Stimulated activated naive CD8-positive, alpha-beta T cell treated with anti-CD3 and anti-CD28 coated beads, Interleukin-15, amount 100 ng/mL, for 72 hours (primary cell): ENCODE results near the gene HS3ST2.

Experiments used
- ATAC-seq: fragments of 150-1000 bp; cut with Tn5 transposase; 2 replicates; pipeline ENCODE4 v1.10.0; 2021; ENCODE audit warnings: mild to moderate bottlenecking, moderate library complexity
- DNase-seq, 2 donors: peaks; one replicate each; pipeline ENCODE4 v3.0.0; 2021 to 2022
- H3K27ac Mint-ChIP-seq, 2 donors: one replicate each; pipeline ENCODE4 v1.8.0; 2022; ENCODE audit warnings: mild to moderate bottlenecking in 2 of 2, mixed read lengths in 2 of 2, moderate library complexity in 2 of 2
- H3K27me3 Mint-ChIP-seq: one replicate; pipeline ENCODE4 v1.8.0; 2022; ENCODE audit warnings: mixed read lengths
- H3K4me1 Mint-ChIP-seq: one replicate; pipeline ENCODE4 v1.8.0; 2022; ENCODE audit warnings: mild to moderate bottlenecking, mixed read lengths
- H3K4me3 Mint-ChIP-seq, 2 donors: one replicate each; pipeline ENCODE4 v1.8.0; 2022; ENCODE audit warnings: mild to moderate bottlenecking in 2 of 2, mixed read lengths in 2 of 2, moderate library complexity in 1 of 2
- H3K9me3 Mint-ChIP-seq, 2 donors: one replicate each; pipeline ENCODE4 v1.8.0; 2022; ENCODE audit warnings: mixed read lengths in 2 of 2

The HS3ST2 gene

GRCh38 chr16:22955461-22956070 is 141.6 kb downstream of the HS3ST2 start:
- peaks cover 28% of the 10 kb centered on the region for H3K27me3 Mint-ChIP-seq
- H3K27ac Mint-ChIP-seq, result no peak overlapping the region
- DNase-seq (no peak), ATAC-seq (no peak)
- H3K4me1 Mint-ChIP-seq, result no peaks in the 10 kb centered on the region
- H3K9me3 Mint-ChIP-seq, result no peaks in the 10 kb centered on the region
- no peak overlapping the region for H3K4me3 Mint-ChIP-seq

- H3K4me1 Mint-ChIP-seq, result no peaks in the 10 kb centered on the region
- no peak for DNase-seq
- H3K27me3 Mint-ChIP-seq, result peaks cover 41% of the 10 kb centered on the region
- no peak for ATAC-seq
- H3K4me3 Mint-ChIP-seq, result no peak overlapping the region
- peaks cover 0 to 5% of the 10 kb centered on the region in 2 donors for H3K9me3 Mint-ChIP-seq
- no peak overlapping the region for H3K27ac Mint-ChIP-seq
Measured at GRCh38 chr16:22961206-22961605, 147.2 kb downstream of the HS3ST2 start.

- ATAC-seq (no peak), DNase-seq (no peak)
- peaks cover 0 to 5% of the 10 kb centered on the region in 2 donors for H3K9me3 Mint-ChIP-seq
- no peaks in the 10 kb centered on the region for H3K4me1 Mint-ChIP-seq
- H3K27me3 Mint-ChIP-seq, result peaks cover 33% of the 10 kb centered on the region
- no peak overlapping the region for H3K27ac Mint-ChIP-seq
- H3K4me3 Mint-ChIP-seq, result no peak overlapping the region
Measured at GRCh38 chr16:22962905-22963304, 148.9 kb downstream of the HS3ST2 start.
